Neural progenitor cell (in vitro differentiated cells): ENCODE results near the gene FOXN3. TPM values are rescaled to one million over a fixed set of nuclear protein-coding genes. Genes with fewer than 3 reads are reported as not detected.

Experiments used
- DNase-seq: peaks from one replicate; pipeline ENCODE4 v3.0.0-alpha.2; 2016; ENCODE audit warnings: low spot score
- H2AFZ ChIP-seq: fragments of 200-600 bp; sonication (generic); replicated peaks from 2 replicates; pipeline ENCODE4 v1.6.1; 2016; ENCODE audit warnings: antibody characterized with exemption
- H3F3A ChIP-seq: fragments of 200-600 bp; sonication (generic); 2 replicates; pipeline ENCODE4 v1.6.1; 2016; ENCODE audit warnings: antibody characterized with exemption, low read depth
- H3K27ac ChIP-seq: fragments of 200-600 bp; sonication (generic); 2 replicates; pipeline ENCODE4 v1.5.1; 2016; ENCODE audit warnings: mild to moderate bottlenecking
- H3K27me3 ChIP-seq: fragments of 200-600 bp; sonication (generic); 2 replicates; pipeline ENCODE4 v1.6.1; 2016; ENCODE audit warnings: mild to moderate bottlenecking, moderate library complexity
- H3K36me3 ChIP-seq: fragments of 200-600 bp; sonication (generic); 2 replicates; pipeline ENCODE4 v1.5.1; 2016
- H3K4me1 ChIP-seq: fragments of 200-600 bp; sonication (generic); 2 replicates; pipeline ENCODE4 v1.6.1; 2016; ENCODE audit warnings: mixed run types
- H3K4me2 ChIP-seq: fragments of 200-600 bp; sonication (generic); 2 replicates; pipeline ENCODE4 v1.6.1; 2016
- H3K4me3 ChIP-seq: fragments of 200-600 bp; sonication (generic); 2 replicates; pipeline ENCODE4 v1.5.1; 2016
- H3K79me2 ChIP-seq: fragments of 200-600 bp; sonication (generic); 2 replicates; pipeline ENCODE4 v1.6.1; 2016; ENCODE audit warnings: low read depth
- H3K9ac ChIP-seq: fragments of 200-600 bp; sonication (generic); 2 replicates; pipeline ENCODE4 v1.6.1; 2016
- H3K9me3 ChIP-seq: fragments of 200-600 bp; sonication (generic); 2 replicates; pipeline ENCODE4 v1.5.1; 2016; ENCODE audit warnings: low read depth
- H4K20me1 ChIP-seq: fragments of 200-600 bp; sonication (generic); 2 replicates; pipeline ENCODE4 v1.6.1; 2016; ENCODE audit warnings: low read depth
- H3K27ac Mint-ChIP-seq: 3 replicates; pipeline ENCODE4 v1.8.0; 2021; ENCODE audit warnings: mixed read lengths
- H3K27me3 Mint-ChIP-seq: 2 replicates; pipeline ENCODE4 v1.8.0; 2022; ENCODE audit warnings: low read depth, mild to moderate bottlenecking, inconsistent platforms, moderate library complexity, mixed read lengths; ENCODE audit not compliant: insufficient read depth
- H3K36me3 Mint-ChIP-seq: 3 replicates; pipeline ENCODE4 v1.8.0; 2021; ENCODE audit warnings: mixed read lengths
- H3K4me1 Mint-ChIP-seq: 3 replicates; pipeline ENCODE4 v1.8.0; 2021; ENCODE audit warnings: mixed read lengths
- H3K4me3 Mint-ChIP-seq: 3 replicates; pipeline ENCODE4 v1.8.0; 2021; ENCODE audit warnings: mild to moderate bottlenecking, moderate library complexity, mixed read lengths
- H3K9me3 Mint-ChIP-seq: 3 replicates; pipeline ENCODE4 v1.8.0; 2020; ENCODE audit warnings: mixed read lengths
- CTCF ChIP-seq: fragments of 200-600 bp; sonication (generic); IDR thresholded peaks from 2 replicates; pipeline ENCODE4 v1.5.1; 2017; ENCODE audit warnings: antibody characterized with exemption, mild to moderate bottlenecking
- EZH2 ChIP-seq: fragments of 200-600 bp; sonication (generic); IDR thresholded peaks from 2 replicates; pipeline ENCODE4 v1.6.1; 2017; ENCODE audit warnings: antibody characterized with exemption, mild to moderate bottlenecking, moderate library complexity
- EZH2phosphoT487 ChIP-seq: fragments of 200-600 bp; sonication (generic); IDR thresholded peaks from 2 replicates; pipeline ENCODE4 v1.6.1; 2017; ENCODE audit warnings: antibody characterized with exemption
- total RNA-seq: library from RNA; depleted of rRNA; stranded (reverse); fragments of >200 nt; gene quantifications from 2 replicates; pipeline ENCODE4 v1.2.3, GENCODE V29; 2015; ENCODE audit warnings: low replicate concordance

FOXN3 gene
- total RNA-seq, 1 donor from 2014 or later = 39.5 TPM

- no peaks in the 10 kb centered on the region for H3K4me1 Mint-ChIP-seq
- no peak overlapping the region for H3K4me3 Mint-ChIP-seq
- DNase-seq = no peak
- no peaks in the 10 kb centered on the region for H3K9me3 Mint-ChIP-seq
- H3K27me3 ChIP-seq = no peaks in the 10 kb centered on the region
- no peak overlapping the region for H3K9ac ChIP-seq
- no peak overlapping the region for H3K4me2 ChIP-seq
- no peaks in the 10 kb centered on the region for H3K36me3 Mint-ChIP-seq
- H3K9me3 ChIP-seq = no peaks in the 10 kb centered on the region
- no peaks in the 10 kb centered on the region for H3F3A ChIP-seq
- no peaks in the 10 kb centered on the region for H3K36me3 ChIP-seq
- H2AFZ ChIP-seq = no peak overlapping the region
- no peaks in the 10 kb centered on the region for H3K4me1 ChIP-seq
- peaks cover 4% of the 10 kb centered on the region for H3K27me3 Mint-ChIP-seq
- H3K27ac Mint-ChIP-seq = no peak overlapping the region
- no peak overlapping the region for H3K4me3 ChIP-seq
- no peak overlapping the region for H3K27ac ChIP-seq
- H4K20me1 ChIP-seq = no peaks in the 10 kb centered on the region
- H3K79me2 ChIP-seq = no peaks in the 10 kb centered on the region
- TF ChIP-seq EZH2 (no peak), EZH2phosphoT487 (no peak), CTCF (no peak)
These were observed 34.2 kb upstream of the FOXN3 start for GRCh38 chr14:89451229-89451628.

GRCh38 chr14:89447182-89447944 is 30.3 kb upstream of the FOXN3 start:
- H3K4me1 Mint-ChIP-seq = no peaks in the 10 kb centered on the region
- no peak overlapping the region for H3K4me3 ChIP-seq
- H4K20me1 ChIP-seq = no peaks in the 10 kb centered on the region
- H3K36me3 Mint-ChIP-seq = no peaks in the 10 kb centered on the region
- no peak overlapping the region for H3K4me3 Mint-ChIP-seq
- no peak overlapping the region for H2AFZ ChIP-seq
- no peaks in the 10 kb centered on the region for H3F3A ChIP-seq
- no peak overlapping the region for H3K27ac ChIP-seq
- no peaks in the 10 kb centered on the region for H3K9me3 ChIP-seq
- H3K27me3 ChIP-seq = no peaks in the 10 kb centered on the region
- H3K9ac ChIP-seq = no peak overlapping the region
- no peaks in the 10 kb centered on the region for H3K9me3 Mint-ChIP-seq
- H3K27ac Mint-ChIP-seq = no peak overlapping the region
- peaks cover 4% of the 10 kb centered on the region for H3K27me3 Mint-ChIP-seq
- H3K79me2 ChIP-seq = no peaks in the 10 kb centered on the region
- H3K36me3 ChIP-seq = no peaks in the 10 kb centered on the region
- no peak overlapping the region for H3K4me2 ChIP-seq
- TF ChIP-seq EZH2 (no peak), CTCF (no peak), EZH2phosphoT487 (no peak)
- no peaks in the 10 kb centered on the region for H3K4me1 ChIP-seq
- DNase-seq = no peak

DNA sequence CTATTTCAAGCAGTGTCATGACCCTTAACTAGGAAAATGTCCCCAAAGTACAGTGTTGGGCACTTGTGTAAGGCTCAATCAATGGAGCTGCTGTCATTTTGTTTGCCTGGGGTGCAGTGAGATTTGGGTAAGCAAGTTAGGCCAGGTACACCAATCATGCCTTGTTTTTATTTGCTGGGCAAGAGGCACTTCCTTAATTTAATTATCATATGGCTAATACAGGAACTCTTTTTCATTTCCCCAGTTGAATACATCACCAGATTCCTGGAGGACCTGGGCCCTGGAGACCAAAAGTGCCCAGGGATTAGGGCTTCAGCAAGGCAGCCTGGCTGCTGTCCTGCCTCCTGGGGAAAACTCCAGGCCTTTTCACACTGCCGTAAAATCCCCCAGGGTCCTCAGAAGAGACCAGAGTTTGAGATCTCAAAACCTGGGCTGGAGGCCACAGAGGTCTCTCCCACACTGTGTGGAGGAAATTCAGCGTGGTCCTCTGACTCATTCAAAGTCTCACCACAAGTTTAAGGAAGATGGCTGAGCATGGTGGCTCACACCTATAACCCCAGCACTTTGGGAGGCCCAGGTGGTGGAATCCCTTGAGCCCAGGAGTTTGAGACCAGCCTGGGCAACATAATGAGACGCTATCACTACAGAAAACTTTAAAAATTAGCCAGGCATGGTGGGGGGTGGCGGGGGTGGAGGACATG is 28.4 kb upstream of the FOXN3 start:
- Histone ChIP-seq H2AFZ (no peak overlapping the region), H3K4me2 (no peak overlapping the region), H3K9me3 (no peaks in the 10 kb centered on the region), H3K27ac (no peak overlapping the region), H4K20me1 (no peaks in the 10 kb centered on the region), H3K79me2 (no peaks in the 10 kb centered on the region), H3F3A (peaks cover 10% of the 10 kb centered on the region), H3K4me3 (no peak overlapping the region), H3K4me1 (peaks cover 7% of the 10 kb centered on the region), H3K9ac (no peak overlapping the region), H3K27me3 (no peaks in the 10 kb centered on the region), H3K36me3 (no peaks in the 10 kb centered on the region)
- H3K27me3 Mint-ChIP-seq = peaks cover 4% of the 10 kb centered on the region
- H3K4me1 Mint-ChIP-seq = no peaks in the 10 kb centered on the region
- DNase-seq = no peak
- H3K4me3 Mint-ChIP-seq = no peak overlapping the region
- TF ChIP-seq CTCF = no peak
- no peak for TF ChIP-seq EZH2phosphoT487
- TF ChIP-seq EZH2 = no peak
- no peak overlapping the region for H3K27ac Mint-ChIP-seq
- H3K36me3 Mint-ChIP-seq = no peaks in the 10 kb centered on the region
- no peaks in the 10 kb centered on the region for H3K9me3 Mint-ChIP-seq
